GM12878 (cell line): Measurements from ENCODE around the gene TOMM34. TPM values are rescaled to one million over a fixed set of nuclear protein-coding genes. Genes with fewer than 3 reads are reported as not detected.

Experiments used
- ATAC-seq: fragments of 200-7000 bp; cut with Tn5 transposase; 3 replicates; pipeline ENCODE4 v1.9.1; 2020; ENCODE audit warnings: mild to moderate bottlenecking, moderate library complexity
- BruUV-seq: library from RNA; stranded (reverse); fragments of 400-500 nt; replicated peaks from 2 replicates; lab custom pipeline; 2021; lab: Mats Ljungman, UMichigan
- CTCF ChIA-PET: fragments of 300-600 bp; sonication (Branson Sonifier 250); formaldehyde crosslinking; extraction: SDS; loops from one replicate; lab custom pipeline; 2021; ENCODE audit warnings: inconsistent platforms; lab: Yijun Ruan, JAX
- POLR2A ChIA-PET: fragments of 350-600 bp; formaldehyde crosslinking; extraction: SDS; loops from one replicate; lab custom pipeline; 2021; ENCODE audit warnings: inconsistent platforms; lab: Charles Lee
- RAD21 ChIA-PET: fragments of 300-600 bp; sonication (Branson Sonifier 250); formaldehyde crosslinking; loops from one replicate; lab custom pipeline; 2023; ENCODE audit warnings: antibody characterized with exemption; ENCODE audit not compliant: unreplicated experiment; lab: Charles Lee
- SMC1A ChIA-PET: fragments of 300-600 bp; sonication (Branson Sonifier 250); formaldehyde crosslinking; loops from one replicate; lab custom pipeline; 2023; ENCODE audit not compliant: unreplicated experiment, uncharacterized antibody; lab: Charles Lee
- DNase-seq: peaks from one replicate; pipeline ENCODE4 v3.0.0-alpha.2; 2011; ENCODE audit warnings: low read depth, low spot score
- FAIRE-seq: peaks from 3 replicates; lab custom pipeline; 2011; peaks lifted over from hg19 to GRCh38; lab: Jason Lieb, UNC
- H2AFZ ChIP-seq: 2 replicates; pipeline ENCODE4 v1.6.0; 2011; ENCODE audit warnings: low read depth, low read length, control low read depth; ENCODE audit not compliant: control insufficient read depth
- H3K27ac ChIP-seq: 2 replicates; pipeline ENCODE4 v1.5.1; 2011; ENCODE audit warnings: control low read depth; ENCODE audit not compliant: control insufficient read depth, insufficient read depth
- H3K27me3 ChIP-seq, 2 experiments: replicated peaks in 1 of 2; 2 replicates each; pipeline versions ENCODE4 v1.6.0 to v1.6.1; 2011; ENCODE audit warnings: low read length in 1 of 2; ENCODE audit not compliant: control insufficient read depth in 2 of 2, insufficient read depth in 2 of 2
- H3K36me3 ChIP-seq, 2 experiments: 2 replicates each; pipeline ENCODE4 v1.5.1; 2011; ENCODE audit warnings: low read length in 1 of 2; ENCODE audit not compliant: control insufficient read depth in 2 of 2, insufficient read depth in 2 of 2
- H3K4me1 ChIP-seq: 2 replicates; pipeline ENCODE4 v1.6.1; 2011; ENCODE audit warnings: mild to moderate bottlenecking, low read length, moderate library complexity, mixed read lengths; ENCODE audit not compliant: control insufficient read depth, insufficient read depth
- H3K4me2 ChIP-seq: 2 replicates; pipeline ENCODE4 v1.6.0; 2011; ENCODE audit warnings: control low read depth; ENCODE audit not compliant: control insufficient read depth, insufficient read depth
- H3K4me3 ChIP-seq: fragments of 200-600 bp; sonication (generic); 2 replicates; pipeline ENCODE4 v1.5.1; 2016
- H3K79me2 ChIP-seq: 2 replicates; pipeline ENCODE4 v1.6.0; 2011; ENCODE audit warnings: low read length; ENCODE audit not compliant: control insufficient read depth, insufficient read depth
- H3K9ac ChIP-seq: 2 replicates; pipeline ENCODE4 v1.8.0; 2011; ENCODE audit warnings: low read length, control low read depth, mixed read lengths; ENCODE audit not compliant: control insufficient read depth, insufficient read depth
- H3K9me3 ChIP-seq: replicated peaks from 3 replicates; pipeline ENCODE4 v1.5.1; 2011; ENCODE audit warnings: mild to moderate bottlenecking, low read length; ENCODE audit not compliant: control insufficient read depth, insufficient read depth
- H4K20me1 ChIP-seq: 2 replicates; pipeline ENCODE4 v1.6.0; 2011; ENCODE audit not compliant: control insufficient read depth, insufficient read depth
- BCLAF1 ChIP-seq: fragments of 450-650 bp; IDR thresholded peaks from 2 replicates; pipeline ENCODE4 v1.6.1; 2017; ENCODE audit warnings: antibody characterized with exemption, mild to moderate bottlenecking, moderate library complexity
- IKZF2 ChIP-seq, 2 experiments: fragments of 450-650 bp; IDR thresholded peaks; 2 replicates each; pipeline ENCODE4 v1.6.1; 2017; ENCODE audit warnings: mild to moderate bottlenecking in 2 of 2, moderate library complexity in 2 of 2
- MTA3 ChIP-seq: IDR thresholded peaks from 2 replicates; pipeline ENCODE4 v1.6.1; 2012; ENCODE audit warnings: low read length, inconsistent platforms, borderline replicate concordance
- POLR2AphosphoS5 ChIP-seq: IDR thresholded peaks from 2 replicates; pipeline ENCODE4 v1.6.1; 2011; ENCODE audit warnings: mild to moderate bottlenecking, low read length, inconsistent platforms
- REST ChIP-seq: IDR thresholded peaks from 2 replicates; pipeline ENCODE4 v1.6.1; 2012; ENCODE audit warnings: mild to moderate bottlenecking, low read depth, low read length
- WGBS: methylation state at CpG from one replicate; pipeline ENCODE4 v1.1.6; 2016; ENCODE audit warnings: low lambda C conversion rate; ENCODE audit not compliant: insufficient replicate concordance, insufficient coverage; ENCODE audit errors: missing lambda C conversion rate; 5-methylcytosine and 5-hydroxymethylcytosine counted together
- in situ Hi-C: fragments of 300-500 bp; cut with MboI; formaldehyde crosslinking; loops from 9 replicates; pipeline ENCODE4 v1.14.3; 2018; ENCODE audit warnings: mixed read lengths
- intact Hi-C: fragments of 100-400 bp; cut with micrococcal nuclease; formaldehyde crosslinking; loops from one replicate; pipeline ENCODE4 v1.14.2; 2022; ENCODE audit not compliant: unreplicated experiment
- polyA plus RNA-seq, 11 experiments: library from polyadenylated mRNA; depleted of rRNA in 4 of 11; unstranded in 6 of 11; stranded (reverse) in 5 of 11; fragments of >200 nt; fragmentation: Nextera tagmentation in 4 of 11; fragmentation: Illumina TruSeq in 1 of 11; extraction: Ambion mirVana in 4 of 11; extraction: Trizol in 1 of 11; gene quantifications; 1 replicate in 1 of 11; 2 replicates in 10 of 11; pipeline versions ENCODE4 v1.2.1 to v1.2.3, GENCODE V29; 2011 to 2016; ENCODE audit warnings: inconsistent platforms in 2 of 11, missing spikeins in 2 of 11, low read depth in 1 of 11
- total RNA-seq, 4 experiments: library from RNA; depleted of rRNA in 3 of 4; stranded (reverse); fragments of >200 nt in 3 of 4; fragmentation: Illumina TruSeq in 1 of 4; extraction: Trizol in 1 of 4; gene quantifications; 2 replicates each; pipeline versions ENCODE4 v1.2.1 to v1.2.3, GENCODE V29; 2013 to 2021

The TOMM34 gene
- total and polyA plus RNA-seq, 10 of the 15 experiments (the other 5 are each of a cell fraction or from before 2014, with no cell fraction given): 14.0 to 73.8 (median 43.9) TPM

GRCh38 chr20:44959082-44959637, 1.0 kb downstream of the TOMM34 start:
- Histone ChIP-seq H3K79me2 (peaks cover 51% of the 10 kb centered on the region), H3K27ac (peak overlapping the region; percentile 81), H3K27me3 (no peaks in the 10 kb centered on the region), H4K20me1 (0 out of 2 replicates have a peak, but pooled peaks cover 3% of the 10 kb centered on the region), H3K9me3 (no peaks in the 10 kb centered on the region), H3K4me3 (peak overlapping the region; percentile 85), H3K4me2 (peak overlapping the region; percentile 94), H2AFZ (peak overlapping the region; percentile 2), H3K36me3 (peaks cover 2 to 31% of the 10 kb centered on the region in 2 experiments; a peak in 3 of 4 replicates), H3K9ac (peak overlapping the region; percentile 72)
- in situ Hi-C loops (no loop called here), intact Hi-C loops (no loop called here)
- ChIA-PET SMC1A (interaction anchor here (0.7 to 3.4 kb wide), 15 partner anchors 9 to 133 kb away, joined by 3 to 27 read pairs (median 4); partner anchors contain the start of gene PABPC1L), POLR2A (interaction anchor here (0.7 to 2.4 kb wide), 7 partner anchors 8 to 85 kb away, joined by 3 to 10 read pairs (median 5); partner anchors contain the start of genes STK4 and YWHAB), CTCF (interaction anchor here (0.9 to 4.2 kb wide), 8 partner anchors 9 to 137 kb away, joined by 3 to 21 read pairs (median 5); no protein-coding TSS in a partner anchor)
- FAIRE-seq (no peak), ATAC-seq (peak; percentile 6), DNase-seq (no peak)
- TF ChIP-seq MTA3: peak; percentile 62; the same call in 1 of the 2 replicates
- TF ChIP-seq BCLAF1: no peak
- TF ChIP-seq REST: no peak
- no peak for TF ChIP-seq POLR2AphosphoS5
- 0 out of 4 replicates have a peak, but pooled peaks of 1 of the 2 experiments have one; percentile 16 for TF ChIP-seq IKZF2 (IDR thresholded peaks at IDR 0.05)
- TF ChIP-seq, all 136 proteins: peak for 2
- RAD21 ChIA-PET: interaction anchor here (0.5 to 2.0 kb wide), 11 partner anchors 8 to 404 kb away, joined by 3 to 9 read pairs (median 4); partner anchors contain the start of genes SYS1 and YWHAB
- 3% methylated on average over 8 of the region's 8 CpGs for WGBS
- peaks cover 32% of the 10 kb centered on the region for H3K4me1 ChIP-seq
- BruUV-seq: no TSS peak
